Measurements from ENCODE around the gene C1orf141.
"Not testable (repeated sequence)": the region's sequence is repeated elsewhere in the genome, so short reads cannot be mapped to it uniquely, and the experiment has no call there.

C1orf141 gene
- 0 to 2.1 (median 0) reads per million in 17 experiments for total RNA-seq

DNA sequence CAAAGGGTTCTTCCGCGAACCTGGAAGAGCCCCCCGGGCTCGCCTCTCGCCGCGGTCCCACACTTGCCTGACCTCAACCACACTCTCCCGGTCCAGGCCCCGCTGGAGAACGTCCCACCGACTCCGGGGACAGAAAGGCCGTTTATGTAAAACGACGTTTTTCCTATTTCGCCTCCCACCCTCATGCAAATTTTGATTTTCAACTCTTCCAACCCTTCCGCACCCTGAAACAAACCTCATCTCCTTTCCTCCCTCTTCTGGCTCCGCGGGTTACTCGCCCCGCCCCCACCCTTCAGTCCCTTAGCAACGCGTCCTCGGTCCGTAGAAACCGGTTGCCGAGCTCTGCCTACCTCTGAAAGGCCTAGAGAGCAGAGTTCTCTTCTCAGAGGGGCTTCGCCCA is at the start of gene C1orf141:
Gene C1orf141 (minus strand): TSS at position 276 of the 400 bp plus-strand sequence. CDS start 7,730 bp downstream, outside the sequence.
- peak in 3 of 4 experiments; percentile 2 to 37 (median 35) for DNase-seq

DNA sequence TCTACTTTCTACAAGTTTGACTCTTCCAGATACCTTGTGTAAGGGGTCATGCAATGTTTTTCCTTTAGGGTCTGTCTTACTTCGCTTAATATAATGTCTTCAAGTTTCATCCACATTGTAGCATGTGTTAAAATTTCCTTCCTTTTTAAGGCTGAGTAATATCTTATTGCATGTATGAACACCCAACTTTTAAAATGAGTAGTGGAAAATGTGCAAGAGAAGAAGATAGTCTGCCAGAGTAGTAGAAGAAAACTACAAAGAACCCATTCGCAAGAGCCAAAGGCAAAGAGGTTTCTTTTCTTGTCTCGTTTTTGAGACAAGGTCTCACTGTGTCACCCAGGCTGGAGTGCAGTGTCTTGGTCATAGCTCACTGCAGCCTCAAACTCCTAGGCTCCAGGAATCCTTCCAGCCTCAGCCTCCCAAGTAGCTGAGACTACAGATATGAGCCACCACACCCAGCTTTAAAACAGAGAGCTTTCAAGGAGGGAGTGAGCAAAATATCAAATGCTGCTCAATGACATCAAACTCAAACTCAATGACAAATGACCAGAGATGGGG is 40.8 kb upstream of the C1orf141 start:
- no peak for DNase-seq

DNA sequence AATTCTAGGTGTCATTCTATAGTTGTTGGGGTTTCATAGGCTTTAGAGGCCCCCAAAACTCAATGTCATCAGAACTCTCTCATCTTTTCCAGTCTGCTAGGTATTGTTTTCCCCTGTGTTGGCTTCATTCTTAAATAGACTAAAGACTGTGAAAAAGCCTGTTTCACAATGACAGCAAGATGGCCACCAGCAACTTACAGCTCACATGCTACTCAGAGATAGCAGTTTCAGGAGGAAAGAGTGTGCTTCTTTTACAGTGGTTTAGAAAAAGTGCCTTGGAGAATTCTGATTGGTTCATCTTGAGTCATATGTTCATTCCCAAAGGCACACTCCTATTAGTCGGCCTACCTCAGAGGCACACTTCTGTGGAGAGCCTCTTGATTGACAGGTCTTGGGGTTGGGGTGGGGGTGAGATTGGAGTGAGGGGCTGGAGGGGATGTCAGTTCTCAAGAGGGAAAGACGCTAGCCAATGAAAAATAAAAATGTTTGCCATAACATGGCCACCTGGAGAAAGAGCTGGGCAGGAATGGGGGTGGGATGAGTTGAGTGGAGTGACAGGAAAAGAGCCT is 40.0 kb upstream of the C1orf141 start:
- no peak for DNase-seq

DNA sequence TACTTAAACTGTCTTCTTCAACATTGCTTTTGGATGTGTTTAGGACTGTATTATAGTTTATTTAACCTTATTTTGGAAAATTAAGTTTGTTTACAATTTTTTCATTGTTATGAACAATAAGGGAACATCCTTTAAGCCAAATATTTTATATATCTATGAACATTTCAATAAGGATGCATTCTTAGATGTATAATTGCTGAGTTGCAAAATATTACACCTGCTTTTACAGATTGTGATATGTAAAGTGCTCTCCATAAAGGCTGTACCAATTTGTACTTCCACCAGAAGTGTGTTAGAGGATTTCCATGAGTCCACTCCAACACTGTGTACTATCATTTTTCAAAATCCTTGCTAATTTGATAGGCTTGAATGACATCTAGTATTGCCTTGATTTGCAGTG is 39.2 kb upstream of the C1orf141 start:
- no peak for DNase-seq

DNA sequence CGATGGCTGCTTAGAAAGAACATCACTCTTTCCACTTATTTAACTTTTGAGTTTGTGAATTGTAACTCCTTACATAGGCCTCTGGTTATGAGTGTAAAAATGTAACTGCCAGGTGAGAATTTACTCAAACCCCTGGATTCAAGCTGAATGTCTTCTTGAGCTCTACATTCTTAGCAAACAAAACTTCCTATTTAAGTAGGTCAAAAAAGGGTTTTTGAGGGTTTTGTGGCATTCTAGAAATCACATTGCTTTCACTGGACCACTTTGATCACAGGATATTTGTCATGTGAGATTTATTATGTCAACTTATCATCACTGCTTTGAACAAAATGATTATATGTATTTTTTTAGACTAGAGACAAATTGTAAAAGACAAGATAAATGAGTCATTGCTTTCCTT is 37.2 kb upstream of the C1orf141 start:
- no peak for DNase-seq

DNA sequence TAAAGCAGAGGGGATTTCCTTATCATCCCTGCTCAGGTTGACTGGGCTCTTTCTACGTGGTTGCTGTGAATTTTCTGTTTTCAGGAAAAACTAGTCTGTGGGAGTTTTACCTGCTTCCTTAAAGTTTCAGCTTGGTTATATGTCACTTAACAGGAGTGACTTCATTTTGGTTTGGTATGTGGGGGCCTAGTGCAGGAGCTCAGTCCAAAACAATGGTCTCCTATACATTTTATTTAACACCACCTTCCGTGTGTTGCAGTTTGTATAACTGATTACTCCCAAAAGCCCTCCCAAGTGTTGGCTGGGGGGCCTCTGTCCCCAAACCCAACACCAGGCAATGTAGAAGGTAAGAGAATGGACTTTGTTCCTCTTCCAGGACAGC is 36.8 kb upstream of the C1orf141 start:
- DNase-seq: no peak

DNA sequence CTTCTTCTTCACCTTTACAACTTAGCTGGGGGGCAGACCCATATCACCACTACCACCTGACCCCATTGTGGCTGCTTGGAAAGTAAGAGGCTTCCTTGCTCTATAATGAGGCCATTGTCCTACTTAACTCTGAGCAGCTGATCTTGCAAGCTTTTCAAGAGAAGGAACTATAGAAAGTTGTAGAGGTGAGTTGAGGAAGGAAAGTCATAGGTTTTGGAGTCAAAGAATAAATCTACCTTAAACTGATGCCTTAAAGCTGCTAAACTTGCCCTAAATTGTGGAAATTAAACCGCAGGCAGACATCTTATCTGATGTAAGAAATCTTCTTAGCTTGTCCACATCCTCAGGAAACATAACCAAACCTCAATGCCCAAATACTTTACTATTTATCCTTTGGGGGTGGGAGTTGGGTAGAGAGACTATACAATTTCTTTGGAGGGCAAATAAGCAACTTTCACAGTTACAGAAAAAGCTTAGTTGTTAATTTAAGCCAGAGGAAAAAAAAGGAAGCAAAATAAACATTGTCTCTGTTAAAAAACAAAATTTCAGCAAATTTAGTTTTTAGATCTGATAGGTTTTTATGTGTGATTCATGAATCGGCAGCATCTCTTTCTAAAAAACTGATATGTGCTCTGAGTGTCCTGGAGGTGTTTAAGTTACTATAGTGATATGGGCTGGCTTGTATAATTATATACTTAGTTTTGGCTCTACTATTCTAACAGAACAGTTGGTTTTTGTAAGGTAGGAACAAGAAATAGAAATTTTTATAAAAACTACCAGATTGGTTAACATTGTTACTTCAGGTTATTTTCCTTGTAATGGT is 36.2 kb upstream of the C1orf141 start:
- no peak for DNase-seq

DNA sequence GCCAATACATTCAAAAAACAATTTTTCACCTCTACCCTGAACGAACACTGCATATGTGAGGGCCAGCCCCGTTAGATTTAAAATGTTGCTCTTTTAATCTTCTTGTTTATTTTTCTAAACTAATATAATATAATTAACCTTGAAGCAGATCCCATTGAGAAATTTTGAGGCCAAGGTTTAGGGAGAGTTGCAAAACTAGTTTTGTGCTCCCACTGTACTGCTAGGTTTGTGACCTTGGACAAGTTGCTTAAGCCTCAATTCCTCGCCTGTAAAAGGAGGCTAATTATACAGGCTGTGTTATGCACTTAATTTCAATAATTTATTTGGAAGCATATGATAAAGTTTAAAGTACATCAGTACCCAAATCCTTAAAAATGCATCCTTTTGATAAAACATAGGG is 35.2 kb upstream of the C1orf141 start:
- no peak for DNase-seq

DNA sequence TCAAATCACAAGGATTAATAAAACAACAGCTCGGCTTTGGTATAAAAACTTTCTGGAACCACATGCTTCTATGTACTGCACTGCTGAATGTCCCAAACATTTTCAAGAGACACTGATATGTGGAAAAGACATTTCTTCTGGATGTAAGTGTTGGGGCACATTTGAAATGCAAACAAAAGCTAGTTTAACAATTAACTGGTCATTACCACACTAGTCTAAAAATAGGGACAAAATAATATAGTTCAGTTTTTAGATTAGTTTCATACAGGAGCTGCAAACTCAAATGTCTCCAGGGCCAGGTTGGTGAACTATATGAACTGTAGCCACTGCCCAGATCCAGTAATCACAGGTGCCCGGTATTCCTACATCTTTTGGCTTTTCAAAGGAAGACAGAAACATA is 34.7 kb upstream of the C1orf141 start:
- DNase-seq: no peak

DNA sequence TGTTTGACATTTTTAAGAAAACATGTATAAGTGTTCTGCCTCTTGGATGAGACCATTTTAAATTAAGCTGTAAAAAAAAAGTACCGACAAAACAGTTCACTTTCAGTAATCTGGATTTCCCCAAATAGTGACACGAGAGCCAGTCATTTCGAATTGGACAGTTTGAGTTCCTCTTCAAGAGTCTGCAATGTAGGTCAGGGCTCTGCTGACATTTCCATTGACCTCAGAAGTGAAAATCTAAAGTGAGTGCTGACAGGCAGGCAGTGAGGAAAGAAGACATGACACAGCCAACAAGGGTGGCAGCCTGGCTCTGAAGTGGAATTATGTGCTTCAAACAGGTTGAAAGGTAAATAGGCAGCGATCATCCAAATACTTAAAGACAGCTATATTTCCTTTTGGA is 31.4 kb upstream of the C1orf141 start, which contains the start of gene IL23R:
Gene IL23R (plus strand): TSS at position 259 of the 400 bp plus-strand sequence. CDS start 1,667 bp downstream, outside the sequence.
- DNase-seq: peak; percentile 5 to 42 (median 18)

DNA sequence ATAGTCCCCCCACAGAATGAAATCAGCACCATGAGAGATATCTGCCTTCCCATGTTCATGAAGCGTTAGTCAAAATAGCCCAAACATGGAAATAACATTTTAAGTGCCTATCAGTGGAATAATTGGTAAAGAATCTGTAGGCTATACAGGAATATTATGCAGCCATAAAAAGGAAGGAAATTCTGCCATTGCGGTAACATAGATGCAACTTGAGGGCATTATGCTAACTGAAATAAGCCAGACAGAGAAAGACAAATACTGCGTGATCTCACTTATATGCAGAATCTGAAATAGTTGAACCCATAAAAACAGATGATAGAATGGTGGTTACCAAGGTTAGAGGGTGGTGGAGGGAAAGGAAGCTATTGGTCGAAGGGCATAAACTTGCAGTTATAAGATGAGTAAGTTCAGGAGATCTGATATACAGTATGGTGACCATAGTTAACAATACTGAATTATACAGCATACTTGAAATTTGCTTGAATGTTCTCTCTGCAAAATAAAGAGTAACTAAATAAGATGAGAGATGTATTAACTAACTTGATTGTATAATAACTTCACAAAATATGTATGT is 30.8 kb upstream of the C1orf141 start:
- no peak for DNase-seq

DNA sequence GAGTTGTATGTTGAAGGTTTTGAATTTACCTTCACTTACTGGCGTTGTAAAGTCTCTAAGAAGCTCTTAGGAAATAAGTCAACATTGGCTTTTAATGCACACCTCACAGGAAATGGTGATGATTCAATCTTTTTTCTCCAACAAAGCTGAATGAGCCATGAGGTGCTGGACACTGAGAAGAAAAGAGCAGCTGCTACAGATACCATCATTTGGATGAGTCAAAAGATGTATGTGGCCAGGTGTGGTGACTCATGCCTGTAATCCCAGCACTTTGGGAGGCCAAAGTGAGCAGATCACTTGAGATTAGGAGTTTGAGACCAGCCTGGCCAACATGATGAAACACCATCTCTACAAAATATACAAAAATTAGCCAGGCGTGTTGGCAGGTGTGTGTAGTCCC is 28.2 kb upstream of the C1orf141 start:
- no peak for DNase-seq

DNA sequence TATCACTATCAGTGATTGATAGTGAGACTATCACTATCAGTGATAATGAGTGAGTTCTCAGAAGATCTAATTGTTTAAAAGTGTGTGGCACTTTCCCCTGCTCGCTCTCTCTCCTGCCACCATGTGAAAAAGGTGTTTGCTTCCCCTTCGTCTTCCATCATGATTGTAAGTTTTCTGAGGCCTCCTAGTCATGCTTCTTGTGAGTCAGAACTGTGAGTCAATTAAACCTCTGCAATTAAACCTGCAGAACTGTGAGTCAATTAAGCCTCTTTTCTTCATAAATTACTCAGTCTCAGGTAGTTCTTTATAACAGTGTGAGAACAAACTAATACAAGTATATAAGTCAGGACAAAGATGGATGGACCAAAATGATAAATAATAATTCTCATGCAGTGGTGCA is 24.5 kb upstream of the C1orf141 start:
- DNase-seq: no peak

DNA sequence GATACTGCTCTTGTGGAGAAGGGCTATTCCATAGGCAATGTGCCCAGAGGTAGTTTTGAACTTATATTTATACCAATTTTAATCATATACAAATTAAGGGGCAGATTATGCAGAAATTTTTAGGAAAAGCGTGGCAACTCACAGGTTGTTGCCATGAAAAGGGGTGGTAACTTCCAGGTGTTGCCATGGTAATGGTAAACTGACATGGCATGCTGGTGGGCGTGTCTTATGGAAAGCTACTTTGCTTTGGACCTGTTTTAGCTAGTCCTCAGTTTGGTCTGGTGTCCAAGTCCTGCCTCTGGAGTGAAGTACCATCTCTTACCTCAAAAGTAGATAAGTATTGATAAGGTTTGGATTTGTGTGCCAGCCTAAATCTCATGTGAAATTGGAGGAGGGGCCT is 23.6 kb upstream of the C1orf141 start:
- no peak for DNase-seq

DNA sequence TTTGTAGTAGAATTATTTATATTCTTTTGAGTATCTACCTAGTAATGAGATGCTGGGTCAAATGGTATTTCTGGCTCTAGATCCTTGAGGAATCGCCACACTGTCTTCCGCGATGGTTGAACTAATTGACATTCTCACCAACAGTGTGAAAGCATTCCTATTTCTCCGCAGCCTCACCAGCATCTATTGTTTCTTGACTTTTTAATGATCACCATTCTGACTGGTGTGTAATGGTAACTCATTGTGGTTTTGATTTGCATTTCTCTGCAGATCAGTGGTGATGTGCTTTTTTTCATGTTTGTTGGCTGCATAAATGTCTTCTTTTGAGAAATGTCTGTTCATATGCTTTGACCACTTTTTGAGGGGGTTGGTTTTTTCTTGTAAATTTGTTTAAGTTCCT is 16.2 kb upstream of the C1orf141 start:
- no peak for DNase-seq

DNA sequence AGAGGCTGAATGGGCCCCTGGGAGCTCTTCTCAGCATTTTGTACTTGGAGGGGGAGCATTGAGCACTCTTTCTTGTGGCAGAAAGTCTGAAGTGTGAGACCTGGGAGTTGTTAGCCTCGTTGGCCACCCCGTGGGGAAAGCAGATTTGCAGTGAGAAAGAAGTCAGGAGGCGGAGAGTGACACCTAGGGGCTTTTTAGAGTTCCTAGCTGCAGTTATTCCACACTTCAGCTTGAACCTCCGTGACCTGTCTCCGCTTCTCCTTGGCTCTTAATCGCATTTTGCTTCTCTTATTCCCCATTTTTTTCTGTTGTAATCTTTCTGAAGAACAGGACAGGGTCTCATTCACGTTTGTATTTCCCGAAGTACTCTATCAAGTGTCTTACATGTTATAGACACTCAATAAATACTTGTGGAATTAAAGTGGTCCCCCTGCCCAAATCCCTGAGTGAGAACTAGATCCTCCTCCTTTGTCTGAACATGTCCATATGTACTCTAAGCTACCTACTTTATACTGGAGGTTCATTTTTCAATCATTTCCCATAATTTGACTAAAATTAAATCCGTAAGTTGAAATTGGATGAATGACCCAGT is 14.5 kb upstream of the C1orf141 start:
- DNase-seq: peak; percentile 61 to 77 (median 72)

DNA sequence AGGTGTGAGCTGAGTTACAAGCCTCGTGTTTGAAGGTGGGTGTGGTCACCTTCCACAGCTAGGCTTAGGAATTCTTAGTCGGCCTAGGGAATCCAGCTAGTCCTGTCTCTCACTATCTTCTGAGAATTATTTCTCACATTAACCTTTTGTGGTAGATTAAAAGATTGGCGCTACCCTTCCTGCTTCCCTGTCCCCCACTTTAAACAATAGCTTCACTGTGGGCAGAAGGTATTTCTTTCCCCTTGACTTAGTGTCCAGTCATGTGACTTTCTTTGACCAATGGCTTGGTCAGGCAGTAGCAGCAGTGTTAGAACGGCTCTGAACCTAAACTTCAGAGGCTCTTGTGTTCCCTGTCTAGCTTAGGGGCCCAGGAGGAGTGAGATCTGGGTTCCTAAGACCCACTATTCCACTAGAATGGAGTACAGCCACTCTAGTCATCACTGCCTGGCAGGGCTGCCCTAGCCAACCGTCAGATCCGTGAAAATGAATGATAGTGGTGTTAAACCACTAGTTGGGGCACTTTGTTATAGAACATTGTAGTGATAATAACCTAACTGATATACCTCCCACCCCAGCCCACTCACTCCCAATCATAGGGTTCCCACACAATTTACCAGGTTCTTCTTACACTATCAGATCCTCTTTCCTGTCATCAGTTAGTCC is 13.9 kb upstream of the C1orf141 start:
- DNase-seq: no peak

DNA sequence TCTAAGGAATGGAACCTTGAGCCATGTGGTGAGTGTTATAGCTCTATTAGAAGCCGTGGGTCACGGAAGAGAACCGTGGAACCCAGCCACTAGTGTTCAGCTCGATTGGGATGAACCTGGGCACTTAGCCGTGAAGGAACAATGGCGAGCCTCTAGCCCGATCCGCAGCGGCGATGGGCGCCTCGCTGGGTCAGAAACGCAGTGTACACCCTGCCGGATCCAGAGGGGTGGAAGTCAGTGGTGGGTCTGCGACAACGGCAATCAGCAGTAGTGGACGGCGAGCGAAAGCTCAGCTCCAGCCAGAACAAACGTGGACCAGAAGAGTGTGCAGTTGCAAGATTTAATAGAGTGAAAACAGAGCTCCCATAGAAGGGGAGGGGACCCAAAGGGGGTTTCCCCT is 13.2 kb upstream of the C1orf141 start:
- DNase-seq: not testable (repeated sequence)

DNA sequence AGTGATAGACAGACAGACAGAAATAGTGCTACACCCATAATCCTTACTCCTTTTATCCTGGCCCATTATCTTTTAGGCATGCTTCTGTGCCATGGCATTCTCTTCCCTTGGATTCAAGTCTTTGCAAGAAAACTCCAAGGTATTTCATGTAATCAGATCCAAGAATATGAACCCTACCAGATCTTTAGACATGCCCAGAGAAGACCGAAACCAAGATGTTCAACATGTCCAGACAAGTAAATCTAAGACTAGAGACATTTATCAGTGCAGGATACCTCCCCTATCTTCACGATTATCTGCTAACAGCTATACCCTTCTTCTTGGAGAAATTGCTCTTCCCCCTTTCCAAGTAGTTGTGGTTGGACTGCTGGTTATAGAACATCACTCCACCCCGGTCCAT is 11.8 kb upstream of the C1orf141 start:
- DNase-seq: no peak

DNA sequence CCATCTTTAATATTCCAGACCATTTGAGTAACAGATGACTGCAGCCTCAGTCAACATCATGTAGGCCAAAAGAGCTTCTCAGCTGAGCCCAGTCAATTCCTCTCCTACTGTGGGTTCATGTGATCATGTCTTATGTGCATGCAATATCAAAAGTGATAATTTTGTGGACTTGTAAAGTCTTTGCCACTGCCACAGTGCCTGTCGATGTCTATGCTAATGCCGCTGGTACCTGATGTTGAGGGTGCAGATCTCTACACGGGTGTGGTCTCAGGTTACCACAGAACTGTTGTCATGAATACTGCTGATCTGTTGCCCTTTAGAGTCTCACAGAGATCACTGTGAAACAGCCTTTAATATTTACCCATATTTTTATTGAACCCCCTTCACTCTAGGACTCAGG is 11.3 kb upstream of the C1orf141 start:
- no peak for DNase-seq

DNA sequence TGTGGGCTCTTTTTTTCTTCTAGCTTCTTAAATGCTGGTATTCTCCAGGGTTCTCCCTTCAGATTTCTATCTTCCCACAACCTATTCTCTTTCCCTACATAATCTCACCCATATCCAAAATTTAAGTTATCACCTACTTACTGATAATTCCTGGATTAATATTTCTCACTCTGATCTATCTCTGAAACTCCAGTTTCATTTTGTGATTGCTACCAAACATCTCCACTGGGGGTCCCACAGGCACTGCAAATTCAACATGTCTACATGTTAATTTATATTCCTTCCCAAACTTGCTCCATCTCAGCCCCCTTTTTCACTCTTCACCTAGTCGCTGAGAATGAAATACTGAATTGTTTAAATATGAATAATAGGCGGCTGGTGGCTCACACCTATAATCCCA is 9.9 kb upstream of the C1orf141 start:
- DNase-seq: no peak

DNA sequence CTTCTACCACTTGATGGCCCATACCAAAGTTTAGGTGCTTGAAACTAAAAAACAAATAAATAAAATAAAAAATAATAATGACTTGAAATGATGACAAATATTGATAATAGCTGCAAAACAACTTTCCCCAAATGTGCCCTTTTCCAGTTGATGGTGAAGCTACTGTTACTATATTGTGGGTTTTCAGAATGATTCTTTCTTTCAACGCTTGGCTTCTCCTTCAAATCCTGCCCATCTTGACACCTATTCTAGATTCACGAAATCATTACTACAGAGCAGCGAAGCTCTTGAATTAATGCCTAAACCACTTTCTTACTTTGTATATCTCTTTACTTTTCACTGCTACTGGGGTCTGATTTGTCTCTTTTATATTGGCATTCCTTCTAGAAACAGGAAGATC is 9.2 kb upstream of the C1orf141 start:
- DNase-seq: no peak

DNA sequence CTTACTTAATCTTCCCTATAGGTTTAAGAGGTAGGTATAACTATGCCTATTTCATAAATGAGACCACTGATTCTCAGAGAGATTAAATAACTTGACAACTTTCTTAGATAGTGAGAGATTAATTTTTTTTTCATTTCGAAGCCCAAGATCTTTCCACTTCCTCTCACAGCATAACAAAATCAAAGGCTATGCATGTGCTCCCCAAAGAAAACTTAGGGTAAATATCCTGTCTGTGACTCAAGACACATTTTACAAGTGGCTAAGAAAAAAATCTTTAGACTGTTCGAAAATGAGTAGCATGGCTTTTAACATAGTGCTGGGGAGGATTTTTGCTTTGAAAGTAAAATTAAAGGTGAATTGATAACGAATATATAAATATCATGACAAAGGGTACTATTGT is 8.2 kb upstream of the C1orf141 start:
- no peak for DNase-seq
